GM10847 (cell line): ENCODE measurements around the gene RTL10.

Source experiments
- POLR2A ChIP-seq: IDR thresholded peaks from 2 replicates; pipeline ENCODE4 v1.6.1; 2011; ENCODE audit not compliant: insufficient read length; ENCODE audit errors: extremely low read depth

The RTL10 gene

GRCh38 chr22:19807161-19807913, 47.3 kb downstream of the RTL10 start:
- TF ChIP-seq POLR2A, result no peak

GRCh38 chr22:19806213-19807160, 48.2 kb downstream of the RTL10 start:
- TF ChIP-seq POLR2A, result no peak

GRCh38 chr22:19805821-19806212, 48.9 kb downstream of the RTL10 start:
- TF ChIP-seq POLR2A, result no peak
